HepG2 (cell line): ENCODE measurements around the gene TTC23. TPM values are rescaled to one million over a fixed set of nuclear protein-coding genes. Genes with fewer than 3 reads are reported as not detected.

Experiments used
- ATAC-seq: fragments of 200-7000 bp; cut with Tn5 transposase; 3 replicates; pipeline ENCODE4 v1.9.1; 2020; ENCODE audit warnings: mild to moderate bottlenecking, moderate library complexity
- BruUV-seq: library from RNA; stranded (reverse); fragments of 400-500 nt; replicated peaks from 2 replicates; lab custom pipeline; 2021; lab: Mats Ljungman, UMichigan
- CTCF ChIA-PET: fragments of 300-600 bp; formaldehyde crosslinking; extraction: SDS; loops from one replicate; lab custom pipeline; 2021; ENCODE audit warnings: low total read pairs, inconsistent platforms, low intra/inter-chr PET ratio; lab: Yijun Ruan, JAX
- POLR2A ChIA-PET: fragments of 350-600 bp; sonication (Branson Sonifier 250); formaldehyde crosslinking; loops from one replicate; lab custom pipeline; 2020; ENCODE audit warnings: antibody characterized with exemption, inconsistent platforms; lab: Yijun Ruan, JAX
- DNase-seq: peaks from one replicate; pipeline ENCODE4 v3.0.0-alpha.2; 2015; ENCODE audit warnings: low spot score
- FAIRE-seq: peaks from 3 replicates; lab custom pipeline; 2011; peaks lifted over from hg19 to GRCh38; lab: Jason Lieb, UNC
- H2AFZ ChIP-seq: one replicate; pipeline ENCODE4 v1.6.1; 2011; ENCODE audit warnings: low read length, inconsistent platforms
- H3K27ac ChIP-seq: fragments of 300-600 bp; 3 replicates; pipeline ENCODE4 v1.8.0; 2011; ENCODE audit warnings: mixed run types, mild to moderate bottlenecking, mixed read lengths, low read length, inconsistent platforms; ENCODE audit not compliant: insufficient read depth; ENCODE audit errors: extremely low read length
- H3K27me3 ChIP-seq, 2 experiments: fragments of 200-600 bp in 1 of 2; 2 replicates in 1 of 2; 3 replicates in 1 of 2; pipeline versions ENCODE4 v1.6.0 to v1.8.0; 2011; ENCODE audit warnings: low read length in 2 of 2, mild to moderate bottlenecking in 2 of 2, moderate library complexity in 2 of 2, inconsistent platforms in 1 of 2; ENCODE audit not compliant: insufficient read depth in 2 of 2, control insufficient read depth in 1 of 2
- H3K36me3 ChIP-seq, 2 experiments: fragments of 200-600 bp in 1 of 2; replicated peaks in 1 of 2; 2 replicates in 1 of 2; 3 replicates in 1 of 2; pipeline versions ENCODE4 v1.5.1 to v1.8.0; 2011; ENCODE audit warnings: low read length in 2 of 2, inconsistent platforms in 1 of 2; ENCODE audit not compliant: insufficient read depth in 2 of 2, control insufficient read depth in 1 of 2
- H3K4me1 ChIP-seq: 2 replicates; pipeline ENCODE4 v1.5.1; 2012; ENCODE audit warnings: low read length, inconsistent platforms; ENCODE audit not compliant: insufficient read depth
- H3K4me2 ChIP-seq: 2 replicates; pipeline ENCODE4 v1.6.0; 2011; ENCODE audit warnings: low read depth, low read length, inconsistent platforms
- H3K4me3 ChIP-seq, 3 experiments: fragments of 200-600 bp in 1 of 3; sonication (generic), shearing (Covaris generic) in 1 of 3; replicated peaks in 1 of 3; 2 replicates each; pipeline ENCODE4 v1.5.1; 2011 to 2016; ENCODE audit warnings: low read length in 3 of 3, inconsistent platforms in 2 of 3, low read depth in 2 of 3, mild to moderate bottlenecking in 2 of 3, control low read depth in 1 of 3, mixed read lengths in 1 of 3; ENCODE audit not compliant: insufficient read depth in 1 of 3
- H3K79me2 ChIP-seq: one replicate; pipeline ENCODE4 v1.6.1; 2011; ENCODE audit warnings: low read length, inconsistent platforms; ENCODE audit not compliant: insufficient read depth
- H3K9ac ChIP-seq: 2 replicates; pipeline ENCODE4 v1.6.0; 2011; ENCODE audit warnings: mild to moderate bottlenecking, low read depth, low read length, inconsistent platforms; ENCODE audit not compliant: insufficient read depth
- H3K9me3 ChIP-seq: 2 replicates; pipeline ENCODE4 v1.5.1; 2012; ENCODE audit warnings: mild to moderate bottlenecking, low read length
- H4K20me1 ChIP-seq: 2 replicates; pipeline ENCODE4 v1.6.0; 2011; ENCODE audit warnings: inconsistent platforms, mild to moderate bottlenecking, low read length, moderate library complexity; ENCODE audit not compliant: insufficient read depth
- ARID5B ChIP-seq: IDR thresholded peaks from 2 replicates; pipeline ENCODE4 v1.4.0; 2020; ENCODE audit warnings: mild to moderate bottlenecking, missing genetic modification reagents
- ATF3 ChIP-seq: sonication (generic); formaldehyde crosslinking; IDR thresholded peaks from 2 replicates; pipeline ENCODE4 v1.4.0; 2020; ENCODE audit warnings: missing genetic modification reagents
- BRD4 ChIP-seq: sonication (generic); formaldehyde crosslinking; IDR thresholded peaks from 2 replicates; pipeline ENCODE4 v1.4.0; 2020; ENCODE audit warnings: missing genetic modification reagents
- FOSL1 ChIP-seq: sonication (generic); formaldehyde crosslinking; IDR thresholded peaks from 2 replicates; pipeline ENCODE4 v1.9.0; 2021; ENCODE audit warnings: missing genetic modification reagents, borderline replicate concordance
- HMGA1 ChIP-seq: sonication (generic); formaldehyde crosslinking; conservative IDR thresholded peaks from 2 replicates; pipeline ENCODE4 v1.4.0; 2020; ENCODE audit warnings: missing genetic modification reagents
- HNRNPLL ChIP-seq: fragments of 200-400 bp; formaldehyde crosslinking; IDR thresholded peaks from 2 replicates; pipeline ENCODE4 v1.6.1; 2017; ENCODE audit warnings: mild to moderate bottlenecking, low read depth, low read length; ENCODE audit not compliant: poor library complexity, severe bottlenecking
- SIN3A ChIP-seq: IDR thresholded peaks from 2 replicates; pipeline ENCODE4 v1.6.1; 2011; ENCODE audit warnings: low read depth, mild to moderate bottlenecking, control low read depth, low read length, borderline replicate concordance
- SMAD9 ChIP-seq: sonication (generic); formaldehyde crosslinking; IDR thresholded peaks from 2 replicates; pipeline ENCODE4 v1.5.1; 2020; ENCODE audit warnings: mild to moderate bottlenecking, missing genetic modification reagents
- SMARCC2 ChIP-seq: fragments of 450-650 bp; IDR thresholded peaks from 2 replicates; pipeline ENCODE4 v1.6.1; 2017; ENCODE audit warnings: antibody characterized with exemption, mild to moderate bottlenecking
- TCF7L2 ChIP-seq: IDR thresholded peaks from 2 replicates; pipeline ENCODE4 v1.6.1; 2011; ENCODE audit warnings: mild to moderate bottlenecking, low read depth, low read length, moderate library complexity
- ZNF20 ChIP-seq: sonication (generic); formaldehyde crosslinking; IDR thresholded peaks from 2 replicates; pipeline ENCODE4 v1.4.0; 2020; ENCODE audit warnings: mild to moderate bottlenecking, moderate library complexity, missing genetic modification reagents
- ZNF44 ChIP-seq: sonication (generic); formaldehyde crosslinking; IDR thresholded peaks from 2 replicates; pipeline ENCODE4 v1.5.1; 2020; ENCODE audit warnings: mild to moderate bottlenecking, missing genetic modification reagents
- ZNF496 ChIP-seq: sonication (generic); formaldehyde crosslinking; IDR thresholded peaks from 2 replicates; pipeline ENCODE4 v1.8.1; 2023; ENCODE audit warnings: mild to moderate bottlenecking, moderate library complexity, missing genetic modification reagents; ENCODE audit not compliant: insufficient replicate concordance
- ZNF562 ChIP-seq: sonication (generic); formaldehyde crosslinking; IDR thresholded peaks from 2 replicates; pipeline ENCODE4 v1.8.0; 2022; ENCODE audit warnings: missing genetic modification reagents, borderline replicate concordance
- ZNF597 ChIP-seq: sonication (generic); formaldehyde crosslinking; IDR thresholded peaks from 2 replicates; pipeline ENCODE4 v1.5.0; 2020; ENCODE audit warnings: missing genetic modification reagents
- WGBS: methylation state at CpG from one replicate; pipeline ENCODE4 v1.1.6; 2017; ENCODE audit warnings: low lambda C conversion rate; 5-methylcytosine and 5-hydroxymethylcytosine counted together
- in situ Hi-C: cut with HindIII; loops from 2 replicates; pipeline ENCODE4 v1.10.0; 2017; ENCODE audit warnings: low pct_unique_long_range_greater_than_20kb; ENCODE audit not compliant: extremely low pct_ligation_motif_present
- intact Hi-C: fragments of 100-400 bp; cut with micrococcal nuclease; formaldehyde crosslinking; loops from one replicate; pipeline ENCODE4 v1.10.0; 2022; ENCODE audit not compliant: unreplicated experiment
- polyA plus RNA-seq, 8 experiments: library from polyadenylated mRNA; depleted of rRNA in 3 of 8; stranded (reverse) in 7 of 8; unstranded in 1 of 8; fragments of >200 nt; fragmentation: Illumina TruSeq in 4 of 8; extraction: Trizol in 4 of 8; gene quantifications; 2 replicates each; pipeline versions ENCODE4 v1.2.1 to v1.2.3, GENCODE V29; 2011 to 2016; ENCODE audit warnings: low read depth in 4 of 8, missing spikeins in 1 of 8, mixed read lengths in 1 of 8; ENCODE audit not compliant: insufficient read depth in 1 of 8
- total RNA-seq, 5 experiments: library from RNA; depleted of rRNA; stranded (reverse); fragments of >200 nt; fragmentation: Illumina TruSeq; extraction: Trizol; gene quantifications; 2 replicates each; pipeline ENCODE4 v1.2.3, GENCODE V29; 2016; ENCODE audit warnings: low read depth in 1 of 5

The TTC23 gene
- total and polyA plus RNA-seq, 2 of the 13 experiments (the other 11 are each of a cell fraction or from before 2014, with no cell fraction given), result 1.6 to 11.7 TPM

GRCh38 chr15:99232740-99233139 is 16.6 kb downstream of the TTC23 start:
- no peaks in the 10 kb centered on the region for H3K9me3 ChIP-seq
- 98% methylated on average over 2 of the region's 2 CpGs for WGBS
- no peaks in the 10 kb centered on the region for H3K27me3 ChIP-seq
- ChIA-PET CTCF (no interaction called here), POLR2A (no interaction called here)
- BruUV-seq, result no TSS peak
- DNase-seq (no peak), ATAC-seq (no peak), FAIRE-seq (no peak)
- no peak overlapping the region for H3K9ac ChIP-seq
- H3K27ac ChIP-seq, result no peak overlapping the region
- H3K79me2 ChIP-seq, result no peaks in the 10 kb centered on the region
- intact Hi-C loops (no loop called here), in situ Hi-C loops (no loop called here)
- peaks cover 1 to 10% of the 10 kb centered on the region in 2 experiments; a peak in 4 of 5 replicates for H3K36me3 ChIP-seq
- H4K20me1 ChIP-seq, result no peaks in the 10 kb centered on the region
- no peak overlapping the region for H3K4me2 ChIP-seq
- TF ChIP-seq TCF7L2 (no peak), ZNF20 (no peak)
- no peaks in the 10 kb centered on the region for H3K4me1 ChIP-seq
- no peak overlapping the region for H3K4me3 ChIP-seq
- H2AFZ ChIP-seq, result no peak overlapping the region

GRCh38 chr15:99230867-99231266 is 18.5 kb downstream of the TTC23 start:
- H3K27ac ChIP-seq, result no peak overlapping the region
- H3K9ac ChIP-seq, result no peak overlapping the region
- FAIRE-seq (no peak), ATAC-seq (no peak), DNase-seq (no peak)
- no peak overlapping the region for H2AFZ ChIP-seq
- H3K27me3 ChIP-seq, result no peaks in the 10 kb centered on the region
- no TSS peak for BruUV-seq
- H3K4me2 ChIP-seq, result no peak overlapping the region
- ChIA-PET CTCF (no interaction called here), POLR2A (no interaction called here)
- H3K4me3 ChIP-seq, result no peak overlapping the region
- H3K36me3 ChIP-seq, result peaks cover 5 to 16% of the 10 kb centered on the region in 2 experiments
- in situ Hi-C loops (no loop called here), intact Hi-C loops (no loop called here)
- H3K4me1 ChIP-seq, result no peaks in the 10 kb centered on the region
- no peaks in the 10 kb centered on the region for H3K9me3 ChIP-seq
- H4K20me1 ChIP-seq, result no peaks in the 10 kb centered on the region
- over 99% methylated on average over 4 of the region's 4 CpGs for WGBS
- no peaks in the 10 kb centered on the region for H3K79me2 ChIP-seq
- TF ChIP-seq SMARCC2, result no peak
- no peak for TF ChIP-seq ZNF562 (CRISPR knock-in tag)
- no peak for TF ChIP-seq SMAD9 (CRISPR knock-in tag)
- no peak for TF ChIP-seq HNRNPLL
- TF ChIP-seq ATF3 (CRISPR knock-in tag), result no peak
- TF ChIP-seq HMGA1 (CRISPR knock-in tag), result no peak
- no peak for TF ChIP-seq SIN3A
- no peak for TF ChIP-seq ZNF44 (CRISPR knock-in tag)
- no peak for TF ChIP-seq ARID5B (CRISPR knock-in tag)
- no peak for TF ChIP-seq FOSL1
- no peak for TF ChIP-seq ZNF597 (CRISPR knock-in tag)
- TF ChIP-seq BRD4 (CRISPR knock-in tag), result no peak
- TF ChIP-seq ZNF496, result no peak
